ENCODE data around the gene NEUROG1.

- TF ChIP-seq, protein P1, sequence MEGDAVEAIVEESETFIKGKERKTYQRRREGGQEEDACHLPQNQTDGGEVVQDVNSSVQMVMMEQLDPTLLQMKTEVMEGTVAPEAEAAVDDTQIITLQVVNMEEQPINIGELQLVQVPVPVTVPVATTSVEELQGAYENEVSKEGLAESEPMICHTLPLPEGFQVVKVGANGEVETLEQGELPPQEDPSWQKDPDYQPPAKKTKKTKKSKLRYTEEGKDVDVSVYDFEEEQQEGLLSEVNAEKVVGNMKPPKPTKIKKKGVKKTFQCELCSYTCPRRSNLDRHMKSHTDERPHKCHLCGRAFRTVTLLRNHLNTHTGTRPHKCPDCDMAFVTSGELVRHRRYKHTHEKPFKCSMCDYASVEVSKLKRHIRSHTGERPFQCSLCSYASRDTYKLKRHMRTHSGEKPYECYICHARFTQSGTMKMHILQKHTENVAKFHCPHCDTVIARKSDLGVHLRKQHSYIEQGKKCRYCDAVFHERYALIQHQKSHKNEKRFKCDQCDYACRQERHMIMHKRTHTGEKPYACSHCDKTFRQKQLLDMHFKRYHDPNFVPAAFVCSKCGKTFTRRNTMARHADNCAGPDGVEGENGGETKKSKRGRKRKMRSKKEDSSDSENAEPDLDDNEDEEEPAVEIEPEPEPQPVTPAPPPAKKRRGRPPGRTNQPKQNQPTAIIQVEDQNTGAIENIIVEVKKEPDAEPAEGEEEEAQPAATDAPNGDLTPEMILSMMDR (conservative IDR thresholded peaks at IDR 0.05; ENCODE audit: low read length), result no peak
- TF ChIP-seq EZH2phosphoT487 (IDR thresholded peaks at IDR 0.05; ENCODE audit: borderline replicate concordance), result no peak
These were observed 10.3 kb upstream of the NEUROG1 start for GRCh38 chr5:135546101-135546500.

All from Loucy (cell line).